GM10266 (cell line): Measurements from ENCODE around the gene DUT.

Experiments used
- DNase-seq: peaks from one replicate; pipeline ENCODE4 v3.0.0; 2012; ENCODE audit errors: extremely low spot score
- CTCF ChIP-seq: IDR thresholded peaks from 2 replicates; pipeline ENCODE4 v1.5.1; 2012; ENCODE audit warnings: mild to moderate bottlenecking, low read depth; ENCODE audit not compliant: control insufficient read depth, insufficient read depth; ENCODE audit errors: missing control alignments

The DUT gene

GRCh38 chr15:48340111-48340510 is 8.9 kb downstream of the DUT start:
- TF ChIP-seq CTCF, result no peak
- DNase-seq, result no peak

- no peak for DNase-seq
- no peak for TF ChIP-seq CTCF
Measured at GRCh38 chr15:48343865-48344264, 12.6 kb downstream of the DUT start.

GRCh38 chr15:48345516-48345915 is 14.3 kb downstream of the DUT start:
- no peak for DNase-seq
- TF ChIP-seq CTCF, result no peak

GRCh38 chr15:48352474-48353072 is 21.3 kb downstream of the DUT start:
- peak; percentile 86 for TF ChIP-seq CTCF
- DNase-seq, result peak; percentile 51

- DNase-seq, result no peak
- TF ChIP-seq CTCF, result no peak
Measured at GRCh38 chr15:48354694-48355303, 23.6 kb downstream of the DUT start.

GRCh38 chr15:48355377-48355776 is 24.1 kb downstream of the DUT start:
- no peak for TF ChIP-seq CTCF
- DNase-seq, result no peak
